Endodermal cell (in vitro differentiated cells): ENCODE data around the gene CLTCL1. TPM values are rescaled to one million over a fixed set of nuclear protein-coding genes. Genes with fewer than 3 reads are reported as not detected.
A peak's percentile ranks its signal among the peaks of the same experiment; 100 is the strongest.

Experiments
- DNase-seq: peaks from one replicate; pipeline ENCODE4 v3.0.0-alpha.2; 2017
- H3K27ac ChIP-seq: 2 replicates; pipeline ENCODE4 v1.5.1; 2013; ENCODE audit warnings: mild to moderate bottlenecking, low read depth, low read length, moderate library complexity
- H3K27me3 ChIP-seq: 2 replicates; pipeline ENCODE4 v1.6.1; 2013; ENCODE audit warnings: mild to moderate bottlenecking, low read length, moderate library complexity; ENCODE audit not compliant: insufficient read depth, control insufficient read depth, poor library complexity, severe bottlenecking
- H3K36me3 ChIP-seq: 2 replicates; pipeline ENCODE4 v1.7.0; 2013; ENCODE audit warnings: mild to moderate bottlenecking, low read length, moderate library complexity; ENCODE audit not compliant: control insufficient read depth, insufficient read depth
- H3K4me1 ChIP-seq: one replicate; pipeline ENCODE4 v1.7.0; 2013; ENCODE audit warnings: low read length; ENCODE audit not compliant: control insufficient read depth, insufficient read depth
- H3K4me3 ChIP-seq: 2 replicates; pipeline ENCODE4 v1.5.1; 2013; ENCODE audit warnings: mild to moderate bottlenecking, low read length, moderate library complexity
- H3K9ac ChIP-seq: 2 replicates; pipeline ENCODE4 v1.6.1; 2013; ENCODE audit warnings: mild to moderate bottlenecking, low read length, moderate library complexity; ENCODE audit not compliant: poor library complexity, severe bottlenecking; ENCODE audit errors: extremely low read depth
- H3K9me3 ChIP-seq: 2 replicates; pipeline ENCODE4 v1.6.1; 2013; ENCODE audit warnings: mild to moderate bottlenecking, low read length, moderate library complexity; ENCODE audit not compliant: control insufficient read depth
- H3K27ac Mint-ChIP-seq: 2 replicates; pipeline ENCODE4 v1.8.0; 2020; ENCODE audit warnings: mixed read lengths
- H3K27me3 Mint-ChIP-seq: 2 replicates; pipeline ENCODE4 v1.8.0; 2021; ENCODE audit warnings: mild to moderate bottlenecking, mixed read lengths; ENCODE audit not compliant: insufficient read depth
- H3K36me3 Mint-ChIP-seq: 2 replicates; pipeline ENCODE4 v1.8.0; 2020; ENCODE audit warnings: low read depth, mixed read lengths
- H3K4me1 Mint-ChIP-seq: 2 replicates; pipeline ENCODE4 v1.8.0; 2020; ENCODE audit warnings: mixed read lengths
- H3K4me3 Mint-ChIP-seq: 2 replicates; pipeline ENCODE4 v1.8.0; 2020; ENCODE audit warnings: mild to moderate bottlenecking, moderate library complexity, mixed read lengths
- H3K9me3 Mint-ChIP-seq: 2 replicates; pipeline ENCODE4 v1.8.0; 2020; ENCODE audit warnings: mild to moderate bottlenecking, mixed read lengths
- WGBS, 2 experiments: methylation state at CpG; one replicate each; pipeline versions ENCODE4 v1.1.5 to v1.1.7; 2013; ENCODE audit warnings: missing lambda C conversion rate in 2 of 2, mixed read lengths in 1 of 2; ENCODE audit not compliant: insufficient coverage in 1 of 2, insufficient read length in 1 of 2; 5-methylcytosine and 5-hydroxymethylcytosine counted together
- total RNA-seq, 2 donors: library from RNA; stranded (reverse); fragmentation: NEBNext Ultra II Directional in 1 of 2; extraction: Animal tissue kit (Norgen Biotek cat#: 25700) in 1 of 2; gene quantifications; 2 replicates in 1 of 2; 3 replicates in 1 of 2; pipeline ENCODE4 v1.2.1, GENCODE V29; 2021
- TF ChIP-seq, protein P1 (sequence below): fragments of 200-600 bp; sonication (generic); conservative IDR thresholded peaks from 2 replicates; pipeline ENCODE4 v1.5.0; 2021; ENCODE audit warnings: antibody characterized with exemption, mild to moderate bottlenecking

CLTCL1 gene
- total RNA-seq, 2 donors from 2014 or later: 11.8 to 14.4 TPM

DNA sequence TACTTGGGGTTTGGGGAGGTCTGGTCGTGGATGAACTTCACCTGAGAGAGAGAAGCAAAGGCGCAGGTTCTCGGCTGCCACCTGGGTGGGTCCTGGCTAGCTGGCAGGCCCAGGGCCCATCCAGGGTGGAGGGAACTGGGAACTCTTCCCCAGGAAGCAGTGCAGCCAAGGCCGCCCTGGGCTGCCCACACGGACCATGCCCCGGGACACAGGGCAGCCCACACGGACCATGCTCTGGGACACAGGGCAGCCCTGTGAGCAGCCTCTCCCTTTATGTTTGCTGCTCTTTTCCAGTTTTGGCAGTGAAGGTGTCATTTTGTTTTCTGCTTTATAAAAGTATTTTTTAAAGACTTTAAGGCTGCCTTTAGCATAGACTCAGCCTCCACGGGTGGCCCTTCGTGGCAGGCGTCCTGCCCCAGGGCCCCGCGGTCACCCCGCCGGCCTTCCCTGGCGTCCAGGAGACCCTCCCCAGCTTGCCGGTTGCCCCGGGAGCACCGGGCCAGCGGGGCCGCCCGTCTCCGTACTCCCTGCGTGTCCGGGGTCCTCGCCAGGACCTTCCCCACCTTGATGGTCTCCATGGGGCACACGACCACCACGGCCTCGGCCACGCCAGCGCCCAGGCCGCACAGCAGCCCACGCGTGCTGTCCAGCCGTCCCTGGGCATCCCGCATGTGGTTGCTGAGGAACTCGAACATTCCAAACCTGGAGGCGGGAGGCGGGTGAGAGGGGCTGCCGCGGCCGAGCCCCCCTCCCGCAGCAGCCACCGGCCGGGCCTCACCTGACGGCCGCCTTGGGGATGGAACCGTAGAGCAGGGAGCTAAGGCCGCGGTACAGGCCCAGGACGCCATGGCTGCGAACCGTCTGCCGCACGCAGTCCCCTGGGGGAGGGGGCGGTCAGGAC is 114.1 kb downstream of the CLTCL1 start:
- TF ChIP-seq, protein P1, sequence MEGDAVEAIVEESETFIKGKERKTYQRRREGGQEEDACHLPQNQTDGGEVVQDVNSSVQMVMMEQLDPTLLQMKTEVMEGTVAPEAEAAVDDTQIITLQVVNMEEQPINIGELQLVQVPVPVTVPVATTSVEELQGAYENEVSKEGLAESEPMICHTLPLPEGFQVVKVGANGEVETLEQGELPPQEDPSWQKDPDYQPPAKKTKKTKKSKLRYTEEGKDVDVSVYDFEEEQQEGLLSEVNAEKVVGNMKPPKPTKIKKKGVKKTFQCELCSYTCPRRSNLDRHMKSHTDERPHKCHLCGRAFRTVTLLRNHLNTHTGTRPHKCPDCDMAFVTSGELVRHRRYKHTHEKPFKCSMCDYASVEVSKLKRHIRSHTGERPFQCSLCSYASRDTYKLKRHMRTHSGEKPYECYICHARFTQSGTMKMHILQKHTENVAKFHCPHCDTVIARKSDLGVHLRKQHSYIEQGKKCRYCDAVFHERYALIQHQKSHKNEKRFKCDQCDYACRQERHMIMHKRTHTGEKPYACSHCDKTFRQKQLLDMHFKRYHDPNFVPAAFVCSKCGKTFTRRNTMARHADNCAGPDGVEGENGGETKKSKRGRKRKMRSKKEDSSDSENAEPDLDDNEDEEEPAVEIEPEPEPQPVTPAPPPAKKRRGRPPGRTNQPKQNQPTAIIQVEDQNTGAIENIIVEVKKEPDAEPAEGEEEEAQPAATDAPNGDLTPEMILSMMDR: no peak
- Histone ChIP-seq H3K27me3 (no peaks in the 10 kb centered on the region), H3K9ac (no peak overlapping the region), H3K4me1 (peaks cover 4% of the 10 kb centered on the region), H3K9me3 (no peaks in the 10 kb centered on the region), H3K4me3 (peak overlapping the region; percentile 75), H3K27ac (no peak overlapping the region), H3K36me3 (no peaks in the 10 kb centered on the region)
- peak; percentile 54 for DNase-seq
- H3K27me3 Mint-ChIP-seq: peaks cover 3% of the 10 kb centered on the region
- peak overlapping the region; percentile 65 for H3K4me3 Mint-ChIP-seq
- H3K4me1 Mint-ChIP-seq: peaks cover 12% of the 10 kb centered on the region
- no peaks in the 10 kb centered on the region for H3K9me3 Mint-ChIP-seq
- peaks cover 8% of the 10 kb centered on the region for H3K36me3 Mint-ChIP-seq
- 40 to 43% methylated on average over 34 to 55 of the region's 55 CpGs for WGBS, 2 experiments
- H3K27ac Mint-ChIP-seq: no peak overlapping the region

DNA sequence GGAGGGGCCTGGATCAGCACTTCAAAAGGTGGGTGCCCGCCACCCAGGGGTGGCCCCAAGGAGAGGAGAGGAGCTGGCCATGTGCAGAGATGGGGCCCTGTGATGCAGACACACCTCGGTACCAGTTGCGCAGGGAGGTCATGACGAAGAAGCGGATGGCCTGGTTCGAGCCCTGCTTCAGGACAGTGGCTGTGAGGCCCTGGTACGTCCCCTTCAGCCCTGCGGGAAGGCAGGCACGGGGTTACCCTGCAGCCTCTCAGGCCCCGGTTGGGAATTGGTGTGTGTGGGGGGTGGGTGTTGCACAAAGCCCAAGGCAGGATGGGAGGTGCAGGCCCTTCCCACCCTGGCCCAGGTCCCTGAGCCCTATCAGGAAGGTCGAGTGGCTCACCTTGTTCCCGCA is 114.8 kb downstream of the CLTCL1 start:
- Histone ChIP-seq H3K9ac (no peak overlapping the region), H3K27ac (no peak overlapping the region), H3K27me3 (no peaks in the 10 kb centered on the region), H3K9me3 (no peaks in the 10 kb centered on the region), H3K36me3 (no peaks in the 10 kb centered on the region), H3K4me3 (no peak overlapping the region), H3K4me1 (peaks cover 5% of the 10 kb centered on the region)
- peak overlapping the region; percentile 65 for H3K4me3 Mint-ChIP-seq
- peaks cover 17% of the 10 kb centered on the region for H3K4me1 Mint-ChIP-seq
- 93% methylated on average over 3 to 12 of the region's 12 CpGs for WGBS, 2 experiments
- H3K27me3 Mint-ChIP-seq: peaks cover 5% of the 10 kb centered on the region
- H3K36me3 Mint-ChIP-seq: peaks cover 8% of the 10 kb centered on the region
- no peaks in the 10 kb centered on the region for H3K9me3 Mint-ChIP-seq
- peak; percentile 55 for DNase-seq
- no peak overlapping the region for H3K27ac Mint-ChIP-seq
- TF ChIP-seq, protein P1: no peak

DNA sequence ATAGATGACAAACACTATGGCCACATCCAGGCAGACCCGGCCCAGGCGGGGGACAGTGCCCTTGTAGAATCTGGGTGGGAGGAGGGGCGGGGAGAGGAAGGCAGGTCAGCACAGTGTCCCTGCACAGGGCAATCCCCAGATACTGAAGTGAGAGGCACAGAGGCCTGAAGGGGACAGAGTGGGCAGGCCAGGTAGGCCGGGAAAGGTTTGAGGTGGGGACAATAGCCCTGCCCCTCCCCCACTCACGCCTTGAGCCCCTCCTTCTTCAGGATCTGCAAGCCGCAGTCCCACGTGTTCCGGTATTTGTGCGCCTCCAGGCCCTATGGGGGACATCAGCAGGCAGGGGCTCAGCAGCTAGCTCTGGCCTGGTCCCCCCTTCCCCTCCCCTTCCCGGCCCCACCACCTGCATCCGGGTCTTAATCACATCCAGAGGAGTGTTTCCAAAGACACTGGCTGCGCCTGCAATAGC is 115.3 kb downstream of the CLTCL1 start:
- Histone ChIP-seq H3K9me3 (no peaks in the 10 kb centered on the region), H3K4me3 (no peak overlapping the region), H3K27me3 (peaks cover under 1% of the 10 kb centered on the region), H3K4me1 (peaks cover 5% of the 10 kb centered on the region), H3K36me3 (no peaks in the 10 kb centered on the region), H3K27ac (peak overlapping the region; percentile 38), H3K9ac (no peak overlapping the region)
- Mint-ChIP-seq H3K4me1 (peaks cover 17% of the 10 kb centered on the region), H3K36me3 (peaks cover 8% of the 10 kb centered on the region), H3K9me3 (no peaks in the 10 kb centered on the region), H3K4me3 (peak overlapping the region; percentile 65), H3K27me3 (peaks cover 8% of the 10 kb centered on the region), H3K27ac (peak overlapping the region; percentile 74)
- WGBS, 2 experiments: 84% methylated on average over 5 to 12 of the region's 12 CpGs
- peak; percentile 63 for DNase-seq
- TF ChIP-seq, protein P1: no peak
